GM12878 (cell line): Measurements from ENCODE around the gene UQCRC1. TPM values are rescaled to one million over a fixed set of nuclear protein-coding genes. Genes with fewer than 3 reads are reported as not detected.

ENCODE experiments used
- ATAC-seq: fragments of 200-7000 bp; cut with Tn5 transposase; 3 replicates; pipeline ENCODE4 v1.9.1; 2020; ENCODE audit warnings: mild to moderate bottlenecking, moderate library complexity
- BruUV-seq: library from RNA; stranded (reverse); fragments of 400-500 nt; replicated peaks from 2 replicates; lab custom pipeline; 2021; lab: Mats Ljungman, UMichigan
- CTCF ChIA-PET: fragments of 300-600 bp; sonication (Branson Sonifier 250); formaldehyde crosslinking; extraction: SDS; loops from one replicate; lab custom pipeline; 2021; ENCODE audit warnings: inconsistent platforms; lab: Yijun Ruan, JAX
- POLR2A ChIA-PET: fragments of 350-600 bp; formaldehyde crosslinking; extraction: SDS; loops from one replicate; lab custom pipeline; 2021; ENCODE audit warnings: inconsistent platforms; lab: Charles Lee
- RAD21 ChIA-PET: fragments of 300-600 bp; sonication (Branson Sonifier 250); formaldehyde crosslinking; loops from one replicate; lab custom pipeline; 2023; ENCODE audit warnings: antibody characterized with exemption; ENCODE audit not compliant: unreplicated experiment; lab: Charles Lee
- SMC1A ChIA-PET: fragments of 300-600 bp; sonication (Branson Sonifier 250); formaldehyde crosslinking; loops from one replicate; lab custom pipeline; 2023; ENCODE audit not compliant: unreplicated experiment, uncharacterized antibody; lab: Charles Lee
- DNase-seq: peaks from one replicate; pipeline ENCODE4 v3.0.0-alpha.2; 2011; ENCODE audit warnings: low read depth, low spot score
- FAIRE-seq: peaks from 3 replicates; lab custom pipeline; 2011; peaks lifted over from hg19 to GRCh38; lab: Jason Lieb, UNC
- H2AFZ ChIP-seq: 2 replicates; pipeline ENCODE4 v1.6.0; 2011; ENCODE audit warnings: low read depth, low read length, control low read depth; ENCODE audit not compliant: control insufficient read depth
- H3K27ac ChIP-seq: 2 replicates; pipeline ENCODE4 v1.5.1; 2011; ENCODE audit warnings: control low read depth; ENCODE audit not compliant: control insufficient read depth, insufficient read depth
- H3K27me3 ChIP-seq, 2 experiments: replicated peaks in 1 of 2; 2 replicates each; pipeline versions ENCODE4 v1.6.0 to v1.6.1; 2011; ENCODE audit warnings: low read length in 1 of 2; ENCODE audit not compliant: control insufficient read depth in 2 of 2, insufficient read depth in 2 of 2
- H3K36me3 ChIP-seq, 2 experiments: 2 replicates each; pipeline ENCODE4 v1.5.1; 2011; ENCODE audit warnings: low read length in 1 of 2; ENCODE audit not compliant: control insufficient read depth in 2 of 2, insufficient read depth in 2 of 2
- H3K4me1 ChIP-seq: 2 replicates; pipeline ENCODE4 v1.6.1; 2011; ENCODE audit warnings: mild to moderate bottlenecking, low read length, moderate library complexity, mixed read lengths; ENCODE audit not compliant: control insufficient read depth, insufficient read depth
- H3K4me2 ChIP-seq: 2 replicates; pipeline ENCODE4 v1.6.0; 2011; ENCODE audit warnings: control low read depth; ENCODE audit not compliant: control insufficient read depth, insufficient read depth
- H3K4me3 ChIP-seq: fragments of 200-600 bp; sonication (generic); 2 replicates; pipeline ENCODE4 v1.5.1; 2016
- H3K79me2 ChIP-seq: 2 replicates; pipeline ENCODE4 v1.6.0; 2011; ENCODE audit warnings: low read length; ENCODE audit not compliant: control insufficient read depth, insufficient read depth
- H3K9ac ChIP-seq: 2 replicates; pipeline ENCODE4 v1.8.0; 2011; ENCODE audit warnings: low read length, control low read depth, mixed read lengths; ENCODE audit not compliant: control insufficient read depth, insufficient read depth
- H3K9me3 ChIP-seq: replicated peaks from 3 replicates; pipeline ENCODE4 v1.5.1; 2011; ENCODE audit warnings: mild to moderate bottlenecking, low read length; ENCODE audit not compliant: control insufficient read depth, insufficient read depth
- H4K20me1 ChIP-seq: 2 replicates; pipeline ENCODE4 v1.6.0; 2011; ENCODE audit not compliant: control insufficient read depth, insufficient read depth
- ASH2L ChIP-seq: fragments of 300-600, 200-600 bp; sonication (generic); IDR thresholded peaks from 2 replicates; pipeline ENCODE4 v1.6.1; 2017; ENCODE audit warnings: low read depth, mild to moderate bottlenecking, borderline replicate concordance
- FOXK2 ChIP-seq: fragments of 450-650 bp; IDR thresholded peaks from 2 replicates; pipeline ENCODE4 v1.6.1; 2017; ENCODE audit warnings: mild to moderate bottlenecking, moderate library complexity
- FOXM1 ChIP-seq: IDR thresholded peaks from 2 replicates; pipeline ENCODE4 v1.6.1; 2012; ENCODE audit warnings: low read depth, mild to moderate bottlenecking, inconsistent platforms, low read length, moderate library complexity
- MXI1 ChIP-seq: fragments of 150-350 bp; IDR thresholded peaks from 2 replicates; pipeline ENCODE4 v1.6.1; 2011; ENCODE audit warnings: low read depth, mild to moderate bottlenecking, inconsistent platforms, low read length, improper control_type of control experiment
- MYB ChIP-seq: fragments of 150-350 bp; IDR thresholded peaks from 2 replicates; pipeline ENCODE4 v1.6.1; 2014; ENCODE audit warnings: mild to moderate bottlenecking, low read depth, low read length, borderline replicate concordance
- SMARCA5 ChIP-seq: fragments of 450-650 bp; IDR thresholded peaks from 2 replicates; pipeline ENCODE4 v1.6.1; 2017; ENCODE audit warnings: mild to moderate bottlenecking
- SMC3 ChIP-seq: IDR thresholded peaks from 2 replicates; pipeline ENCODE4 v1.6.1; 2011; ENCODE audit warnings: low read length, improper control_type of control experiment, borderline replicate concordance
- WGBS: methylation state at CpG from one replicate; pipeline ENCODE4 v1.1.6; 2016; ENCODE audit warnings: low lambda C conversion rate; ENCODE audit not compliant: insufficient replicate concordance, insufficient coverage; ENCODE audit errors: missing lambda C conversion rate; 5-methylcytosine and 5-hydroxymethylcytosine counted together
- in situ Hi-C: fragments of 300-500 bp; cut with MboI; formaldehyde crosslinking; loops from 9 replicates; pipeline ENCODE4 v1.14.3; 2018; ENCODE audit warnings: mixed read lengths
- intact Hi-C: fragments of 100-400 bp; cut with micrococcal nuclease; formaldehyde crosslinking; loops from one replicate; pipeline ENCODE4 v1.14.2; 2022; ENCODE audit not compliant: unreplicated experiment
- polyA plus RNA-seq, 11 experiments: library from polyadenylated mRNA; depleted of rRNA in 4 of 11; unstranded in 6 of 11; stranded (reverse) in 5 of 11; fragments of >200 nt; fragmentation: Nextera tagmentation in 4 of 11; fragmentation: Illumina TruSeq in 1 of 11; extraction: Ambion mirVana in 4 of 11; extraction: Trizol in 1 of 11; gene quantifications; 1 replicate in 1 of 11; 2 replicates in 10 of 11; pipeline versions ENCODE4 v1.2.1 to v1.2.3, GENCODE V29; 2011 to 2016; ENCODE audit warnings: inconsistent platforms in 2 of 11, missing spikeins in 2 of 11, low read depth in 1 of 11
- total RNA-seq, 4 experiments: library from RNA; depleted of rRNA in 3 of 4; stranded (reverse); fragments of >200 nt in 3 of 4; fragmentation: Illumina TruSeq in 1 of 4; extraction: Trizol in 1 of 4; gene quantifications; 2 replicates each; pipeline versions ENCODE4 v1.2.1 to v1.2.3, GENCODE V29; 2013 to 2021
- TF ChIP-seq, protein P1 (sequence below): IDR thresholded peaks from 2 replicates; pipeline ENCODE4 v1.6.1; 2011; ENCODE audit warnings: borderline replicate concordance, low read depth, mild to moderate bottlenecking, moderate library complexity, low read length; ENCODE audit not compliant: insufficient read depth, poor library complexity, severe bottlenecking
- TF ChIP-seq, protein P2 (sequence below): IDR thresholded peaks from 2 replicates; pipeline ENCODE4 v1.6.1; 2012; ENCODE audit warnings: mild to moderate bottlenecking, low read depth, low read length

Gene UQCRC1
- total and polyA plus RNA-seq, 10 of the 15 experiments (the other 5 are each of a cell fraction or from before 2014, with no cell fraction given), result 116 to 426 (median 228) TPM

DNA sequence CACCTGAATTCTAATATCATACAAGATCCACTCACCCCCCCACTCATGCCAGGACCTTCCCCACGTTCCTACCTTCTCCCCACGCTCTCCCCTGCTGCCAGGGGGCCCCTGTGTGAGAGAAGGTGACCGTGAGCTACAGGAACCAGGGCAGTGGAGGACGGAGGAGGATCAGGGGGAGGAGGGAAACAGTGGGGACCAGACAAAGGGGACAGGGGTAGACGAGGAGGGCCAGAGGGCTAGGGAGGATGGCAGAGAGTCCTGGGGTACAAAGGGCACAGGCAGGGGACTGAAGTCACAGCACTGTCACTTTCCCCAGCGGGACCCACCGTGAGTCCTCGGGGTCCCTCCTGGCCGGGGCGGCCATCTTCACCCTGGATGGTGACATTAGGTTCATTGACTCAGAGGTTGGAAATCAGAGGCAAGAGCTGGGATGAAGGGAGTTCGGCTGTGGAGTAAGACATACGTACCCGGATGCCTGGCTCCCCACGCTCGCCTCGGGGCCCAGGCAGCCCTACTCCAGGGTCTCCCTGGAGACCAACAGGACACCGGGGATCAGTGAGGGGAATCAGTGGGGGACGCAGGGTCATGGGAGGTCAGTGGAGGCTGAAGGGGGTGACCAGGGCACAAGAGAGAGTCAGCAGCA is 39.5 kb downstream of the UQCRC1 start:
- ATAC-seq (no peak), FAIRE-seq (no peak), DNase-seq (no peak)
- in situ Hi-C loops, result no loop called here
- no peak overlapping the region for H3K9ac ChIP-seq
- H3K79me2 ChIP-seq, result no peaks in the 10 kb centered on the region
- POLR2A ChIA-PET, result no interaction called here
- TF ChIP-seq ASH2L (no peak), MXI1 (no peak), FOXM1 (no peak), MYB (no peak), SMC3 (no peak), FOXK2 (no peak), SMARCA5 (no peak)
- TF ChIP-seq, protein P1, sequence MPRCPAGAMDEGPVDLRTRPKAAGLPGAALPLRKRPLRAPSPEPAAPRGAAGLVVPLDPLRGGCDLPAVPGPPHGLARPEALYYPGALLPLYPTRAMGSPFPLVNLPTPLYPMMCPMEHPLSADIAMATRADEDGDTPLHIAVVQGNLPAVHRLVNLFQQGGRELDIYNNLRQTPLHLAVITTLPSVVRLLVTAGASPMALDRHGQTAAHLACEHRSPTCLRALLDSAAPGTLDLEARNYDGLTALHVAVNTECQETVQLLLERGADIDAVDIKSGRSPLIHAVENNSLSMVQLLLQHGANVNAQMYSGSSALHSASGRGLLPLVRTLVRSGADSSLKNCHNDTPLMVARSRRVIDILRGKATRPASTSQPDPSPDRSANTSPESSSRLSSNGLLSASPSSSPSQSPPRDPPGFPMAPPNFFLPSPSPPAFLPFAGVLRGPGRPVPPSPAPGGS, result no peak
- TF ChIP-seq, protein P2, sequence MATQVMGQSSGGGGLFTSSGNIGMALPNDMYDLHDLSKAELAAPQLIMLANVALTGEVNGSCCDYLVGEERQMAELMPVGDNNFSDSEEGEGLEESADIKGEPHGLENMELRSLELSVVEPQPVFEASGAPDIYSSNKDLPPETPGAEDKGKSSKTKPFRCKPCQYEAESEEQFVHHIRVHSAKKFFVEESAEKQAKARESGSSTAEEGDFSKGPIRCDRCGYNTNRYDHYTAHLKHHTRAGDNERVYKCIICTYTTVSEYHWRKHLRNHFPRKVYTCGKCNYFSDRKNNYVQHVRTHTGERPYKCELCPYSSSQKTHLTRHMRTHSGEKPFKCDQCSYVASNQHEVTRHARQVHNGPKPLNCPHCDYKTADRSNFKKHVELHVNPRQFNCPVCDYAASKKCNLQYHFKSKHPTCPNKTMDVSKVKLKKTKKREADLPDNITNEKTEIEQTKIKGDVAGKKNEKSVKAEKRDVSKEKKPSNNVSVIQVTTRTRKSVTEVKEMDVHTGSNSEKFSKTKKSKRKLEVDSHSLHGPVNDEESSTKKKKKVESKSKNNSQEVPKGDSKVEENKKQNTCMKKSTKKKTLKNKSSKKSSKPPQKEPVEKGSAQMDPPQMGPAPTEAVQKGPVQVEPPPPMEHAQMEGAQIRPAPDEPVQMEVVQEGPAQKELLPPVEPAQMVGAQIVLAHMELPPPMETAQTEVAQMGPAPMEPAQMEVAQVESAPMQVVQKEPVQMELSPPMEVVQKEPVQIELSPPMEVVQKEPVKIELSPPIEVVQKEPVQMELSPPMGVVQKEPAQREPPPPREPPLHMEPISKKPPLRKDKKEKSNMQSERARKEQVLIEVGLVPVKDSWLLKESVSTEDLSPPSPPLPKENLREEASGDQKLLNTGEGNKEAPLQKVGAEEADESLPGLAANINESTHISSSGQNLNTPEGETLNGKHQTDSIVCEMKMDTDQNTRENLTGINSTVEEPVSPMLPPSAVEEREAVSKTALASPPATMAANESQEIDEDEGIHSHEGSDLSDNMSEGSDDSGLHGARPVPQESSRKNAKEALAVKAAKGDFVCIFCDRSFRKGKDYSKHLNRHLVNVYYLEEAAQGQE, result no peak
- no peak overlapping the region for H3K4me3 ChIP-seq
- H4K20me1 ChIP-seq, result no peaks in the 10 kb centered on the region
- H3K36me3 ChIP-seq, result no peaks in the 10 kb centered on the region
- H3K4me2 ChIP-seq, result no peak overlapping the region
- intact Hi-C loops, result no loop called here
- BruUV-seq, result no TSS peak
- no peak overlapping the region for H2AFZ ChIP-seq
- 46% methylated on average over 18 of the region's 18 CpGs for WGBS
- no peaks in the 10 kb centered on the region for H3K27me3 ChIP-seq
- H3K4me1 ChIP-seq, result no peaks in the 10 kb centered on the region
- SMC1A ChIA-PET, result no interaction called here
- CTCF ChIA-PET, result no interaction called here
- RAD21 ChIA-PET, result no interaction called here
- H3K27ac ChIP-seq, result no peak overlapping the region
- no peaks in the 10 kb centered on the region for H3K9me3 ChIP-seq
